ENCODE results near the gene OR2V2. TPM values are rescaled to one million over a fixed set of nuclear protein-coding genes. Genes with fewer than 3 reads are reported as not detected.

The OR2V2 gene
- total and polyA plus RNA-seq, 10 of the 15 experiments (the other 5 are each of a cell fraction or from before 2014, with no cell fraction given): 0.26 TPM; not detected in 9

GRCh38 chr5:181168595-181169118 lies 21.3 kb downstream of the OR2V2 start:
- in situ Hi-C loops (cut with MboI) (no loop called here), intact Hi-C loops (cut with micrococcal nuclease; ENCODE audit: unreplicated experiment) (no loop called here)
- Histone ChIP-seq H3K79me2 (ENCODE audit: control insufficient read depth, insufficient read depth, low read length) (no peaks in the 10 kb centered on the region), H3K4me2 (ENCODE audit: control insufficient read depth, insufficient read depth) (peak overlapping the region; percentile 76), H3K4me3 (peak overlapping the region; percentile 7; the same call in 1 of the 2 replicates), H3K27me3 (replicated peaks in 1 of 2; ENCODE audit: control insufficient read depth in 2 of 2, insufficient read depth in 2 of 2, low read length in 1 of 2) (no peaks in the 10 kb centered on the region), H2AFZ (ENCODE audit: control insufficient read depth, low read depth, low read length) (peak overlapping the region; percentile 45), H3K9ac (ENCODE audit: control insufficient read depth, insufficient read depth, low read length) (no peak overlapping the region), H3K36me3 (ENCODE audit: control insufficient read depth in 2 of 2, insufficient read depth in 2 of 2, low read length in 1 of 2) (no peaks in the 10 kb centered on the region), H3K4me1 (ENCODE audit: control insufficient read depth, insufficient read depth, low read length) (peaks cover 32% of the 10 kb centered on the region), H3K9me3 (replicated peaks; ENCODE audit: control insufficient read depth, insufficient read depth, low read length) (no peaks in the 10 kb centered on the region), H4K20me1 (ENCODE audit: control insufficient read depth, insufficient read depth) (no peaks in the 10 kb centered on the region), H3K27ac (ENCODE audit: control insufficient read depth, insufficient read depth) (no peak overlapping the region)
- ChIA-PET RAD21 (ENCODE audit: unreplicated experiment) (interaction anchor here (0.9 to 2.3 kb wide), 12 partner anchors 9 to 363 kb away, joined by 3 to 14 read pairs (median 4); partner anchors contain the start of gene ZFP62), CTCF (interaction anchor here (0.6 to 4.5 kb wide), 24 partner anchors 8 to 386 kb away, joined by 3 to 37 read pairs (median 4); partner anchors contain the start of gene BTNL9), SMC1A (ENCODE audit: uncharacterized antibody, unreplicated experiment) (interaction anchor here (0.8 to 2.6 kb wide), 18 partner anchors 8 to 402 kb away, joined by 3 to 17 read pairs (median 4); no protein-coding TSS in a partner anchor), POLR2A (interaction anchor here (1.1 to 1.6 kb wide), 5 partner anchors 11 to 356 kb away, joined by 3 to 8 read pairs (median 5); no protein-coding TSS in a partner anchor)
- BruUV-seq (replicated peaks): no TSS peak
- FAIRE-seq (no peak), DNase-seq (ENCODE audit: low read depth, low spot score) (no peak), ATAC-seq (no peak)
- TF ChIP-seq, protein P1, sequence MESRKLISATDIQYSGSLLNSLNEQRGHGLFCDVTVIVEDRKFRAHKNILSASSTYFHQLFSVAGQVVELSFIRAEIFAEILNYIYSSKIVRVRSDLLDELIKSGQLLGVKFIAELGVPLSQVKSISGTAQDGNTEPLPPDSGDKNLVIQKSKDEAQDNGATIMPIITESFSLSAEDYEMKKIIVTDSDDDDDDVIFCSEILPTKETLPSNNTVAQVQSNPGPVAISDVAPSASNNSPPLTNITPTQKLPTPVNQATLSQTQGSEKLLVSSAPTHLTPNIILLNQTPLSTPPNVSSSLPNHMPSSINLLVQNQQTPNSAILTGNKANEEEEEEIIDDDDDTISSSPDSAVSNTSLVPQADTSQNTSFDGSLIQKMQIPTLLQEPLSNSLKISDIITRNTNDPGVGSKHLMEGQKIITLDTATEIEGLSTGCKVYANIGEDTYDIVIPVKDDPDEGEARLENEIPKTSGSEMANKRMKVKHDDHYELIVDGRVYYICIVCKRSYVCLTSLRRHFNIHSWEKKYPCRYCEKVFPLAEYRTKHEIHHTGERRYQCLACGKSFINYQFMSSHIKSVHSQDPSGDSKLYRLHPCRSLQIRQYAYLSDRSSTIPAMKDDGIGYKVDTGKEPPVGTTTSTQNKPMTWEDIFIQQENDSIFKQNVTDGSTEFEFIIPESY (IDR thresholded peaks at IDR 0.05): no peak
- TF ChIP-seq ATF7 (IDR thresholded peaks at IDR 0.05; ENCODE audit: low read depth) (peak; percentile 28; the same call in 1 of the 2 replicates), EZH2 (IDR thresholded peaks at IDR 0.05; ENCODE audit: borderline replicate concordance, control insufficient read depth, low read depth, low read length) (no peak)
- WGBS (ENCODE audit: insufficient coverage, insufficient replicate concordance, low lambda C conversion rate, missing lambda C conversion rate): 33% methylated on average over 14 of the region's 14 CpGs
